WTC11 (cell line): Measurements from ENCODE around the gene TANGO2. TPM values are rescaled to one million over a fixed set of nuclear protein-coding genes. Genes with fewer than 3 reads are reported as not detected.

Experiments
- ATAC-seq: fragments of 200-7000 bp; cut with Tn5 transposase; 2 replicates; pipeline ENCODE4 v1.10.0; 2021; ENCODE audit warnings: mild to moderate bottlenecking, moderate library complexity
- CTCF ChIA-PET: fragments of 300-600 bp; sonication (Branson Sonifier 250); formaldehyde crosslinking; loops from one replicate; lab custom pipeline; 2021; ENCODE audit warnings: antibody characterized with exemption; lab: Charles Lee
- POLR2A ChIA-PET: fragments of 350-600 bp; sonication (Branson Sonifier 250); formaldehyde crosslinking; loops from one replicate; lab custom pipeline; 2021; ENCODE audit warnings: antibody characterized with exemption; lab: Charles Lee
- DNase-seq: peaks from one replicate; pipeline ENCODE4 v3.0.0; 2021; ENCODE audit warnings: low spot score
- H3K27ac Mint-ChIP-seq: 2 replicates; pipeline ENCODE4 v1.8.0; 2021; ENCODE audit warnings: mixed read lengths
- H3K27me3 Mint-ChIP-seq: 2 replicates; pipeline ENCODE4 v1.8.0; 2021; ENCODE audit warnings: low read depth, mild to moderate bottlenecking, moderate library complexity, mixed read lengths
- H3K36me3 Mint-ChIP-seq: 2 replicates; pipeline ENCODE4 v1.8.0; 2021; ENCODE audit warnings: mixed read lengths
- H3K4me1 Mint-ChIP-seq: 2 replicates; pipeline ENCODE4 v1.8.0; 2022; ENCODE audit warnings: mixed read lengths
- H3K4me3 Mint-ChIP-seq: 2 replicates; pipeline ENCODE4 v1.8.0; 2021; ENCODE audit warnings: mild to moderate bottlenecking, moderate library complexity, mixed read lengths
- H3K9me3 Mint-ChIP-seq: 2 replicates; pipeline ENCODE4 v1.8.0; 2021; ENCODE audit warnings: mixed read lengths
- ESRRA ChIP-seq: sonication (generic); formaldehyde crosslinking; IDR thresholded peaks from 2 replicates; pipeline ENCODE4 v1.8.1; 2022; ENCODE audit warnings: mild to moderate bottlenecking, missing genetic modification reagents, borderline replicate concordance
- ETV6 ChIP-seq: sonication (generic); formaldehyde crosslinking; IDR thresholded peaks from 2 replicates; pipeline ENCODE4 v1.8.1; 2022; ENCODE audit warnings: mild to moderate bottlenecking, missing genetic modification reagents
- OVOL2 ChIP-seq: fragments of 250-450 bp; sonication (Bioruptor Pico); IDR thresholded peaks from 2 replicates; pipeline ENCODE4 v1.9.0; 2021; ENCODE audit warnings: mild to moderate bottlenecking, borderline replicate concordance
- ZNF232 ChIP-seq: sonication (generic); formaldehyde crosslinking; IDR thresholded peaks from 2 replicates; pipeline ENCODE4 v1.8.0; 2022; ENCODE audit warnings: mild to moderate bottlenecking, missing genetic modification reagents
- total RNA-seq: library from RNA; stranded (reverse); gene quantifications from 3 replicates; pipeline ENCODE4 v1.2.3, GENCODE V29; 2021
- TF ChIP-seq, protein P1 (sequence below): sonication (generic); formaldehyde crosslinking; IDR thresholded peaks from 2 replicates; pipeline ENCODE4 v1.8.1; 2022; ENCODE audit warnings: mild to moderate bottlenecking, missing genetic modification reagents, moderate library complexity, borderline replicate concordance
- TF ChIP-seq, protein P2 (sequence below): sonication (generic); formaldehyde crosslinking; conservative IDR thresholded peaks from 2 replicates; pipeline ENCODE4 v1.8.1; 2023; ENCODE audit warnings: mild to moderate bottlenecking, low read depth, missing genetic modification reagents, moderate library complexity
- TF ChIP-seq, protein P3 (sequence below): sonication (generic); formaldehyde crosslinking; IDR thresholded peaks from 2 replicates; pipeline ENCODE4 v1.8.1; 2023; ENCODE audit warnings: mild to moderate bottlenecking, missing genetic modification reagents, borderline replicate concordance
- TF ChIP-seq, protein P4 (sequence below): sonication (generic); formaldehyde crosslinking; IDR thresholded peaks from 2 replicates; pipeline ENCODE4 v1.8.1; 2022; ENCODE audit warnings: low read depth, missing genetic modification reagents, borderline replicate concordance
- TF ChIP-seq, protein P5 (sequence below): fragments of 250-450 bp; sonication (Bioruptor Pico); IDR thresholded peaks from 2 replicates; pipeline ENCODE4 v1.9.0; 2021; ENCODE audit warnings: mild to moderate bottlenecking, borderline replicate concordance
- TF ChIP-seq, protein P6 (sequence below): fragments of 250-450 bp; sonication (Bioruptor Pico); IDR thresholded peaks from 2 replicates; pipeline ENCODE4 v1.9.0; 2021; ENCODE audit warnings: mild to moderate bottlenecking
- TF ChIP-seq, protein P7 (sequence below): sonication (generic); formaldehyde crosslinking; IDR thresholded peaks from 2 replicates; pipeline ENCODE4 v1.8.0; 2022; ENCODE audit warnings: mild to moderate bottlenecking, missing genetic modification reagents
- TF ChIP-seq, protein P8 (sequence below): sonication (generic); formaldehyde crosslinking; IDR thresholded peaks from 2 replicates; pipeline ENCODE4 v1.8.1; 2022; ENCODE audit warnings: low read depth, mild to moderate bottlenecking, moderate library complexity, missing genetic modification reagents, borderline replicate concordance

The TANGO2 gene
- total RNA-seq, 1 experiment from 2014 or later = 14.8 TPM

DNA sequence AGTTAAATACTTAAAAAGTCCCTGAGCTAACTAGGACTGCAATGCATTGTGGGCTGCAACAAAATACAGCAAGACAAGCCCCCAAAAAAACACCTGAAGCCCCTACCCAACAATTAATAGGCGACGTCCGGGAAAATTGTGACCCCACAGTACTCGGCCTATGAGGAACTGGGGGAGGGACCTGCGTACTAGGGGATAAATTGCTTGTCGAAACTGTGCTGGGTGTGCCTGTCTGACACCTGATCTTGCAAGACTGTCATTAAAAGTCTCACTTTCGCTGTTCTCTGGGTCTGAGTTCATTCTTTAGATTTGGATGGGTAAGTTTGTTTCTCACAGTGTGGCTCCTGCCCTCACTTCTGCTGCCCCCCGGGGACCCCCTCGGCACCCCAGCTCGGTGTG, 15.2 kb downstream of the TANGO2 start (continued):
- no peak for TF ChIP-seq ETV6 (CRISPR knock-in tag)

DNA sequence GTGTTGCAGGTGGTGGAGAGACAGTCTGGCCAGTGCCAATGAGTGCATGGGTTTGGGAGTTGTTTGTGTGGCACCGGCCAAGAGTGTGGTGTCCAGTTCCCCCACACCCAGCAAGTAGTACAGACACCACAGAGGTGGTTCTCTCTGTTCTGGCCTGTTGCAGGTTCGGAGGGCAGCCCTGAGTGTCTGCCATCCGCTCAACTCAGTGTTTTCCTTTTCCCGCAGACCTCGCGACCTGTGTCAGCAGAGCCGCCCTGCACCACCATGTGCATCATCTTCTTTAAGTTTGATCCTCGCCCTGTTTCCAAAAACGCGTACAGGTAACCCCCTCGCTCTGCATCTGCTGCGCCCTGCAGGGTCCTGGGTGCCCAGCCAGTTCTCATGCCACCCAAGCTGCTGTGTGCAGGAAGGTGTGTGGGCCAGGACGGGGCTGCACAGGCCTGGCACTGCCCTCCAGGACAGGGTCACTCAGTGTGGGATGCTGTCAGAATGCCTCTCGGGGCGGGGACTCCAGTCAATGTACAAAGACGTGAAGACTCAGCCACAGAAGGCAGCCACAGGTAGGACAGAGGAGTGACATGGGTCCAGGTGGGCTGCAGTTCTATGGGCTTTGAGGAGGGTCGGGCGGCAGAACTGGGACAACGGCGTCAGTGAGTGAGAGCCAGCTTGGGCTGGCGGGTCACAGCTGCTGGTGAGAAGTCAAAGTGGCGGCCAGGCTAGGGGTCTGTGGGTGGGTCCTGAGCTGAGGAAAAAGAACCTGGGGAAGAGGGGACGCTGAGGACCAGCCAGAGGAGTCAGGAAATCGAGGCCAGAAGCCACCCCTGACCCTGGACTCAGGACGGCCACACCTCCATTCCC, 15.9 kb downstream of the TANGO2 start:
- no peaks in the 10 kb centered on the region for H3K9me3 Mint-ChIP-seq
- ATAC-seq = no peak
- POLR2A ChIA-PET = no interaction called here
- CTCF ChIA-PET = interaction anchor here (0.6 kb wide), 2 partner anchors 70 to 74 kb away, joined by 3 to 5 read pairs; no protein-coding TSS in a partner anchor
- DNase-seq = no peak
- no peaks in the 10 kb centered on the region for H3K27me3 Mint-ChIP-seq
- no peaks in the 10 kb centered on the region for H3K36me3 Mint-ChIP-seq
- peak overlapping the region; percentile 49; the same call in 1 of the 2 replicates for H3K27ac Mint-ChIP-seq
- 0 out of 2 replicates have a peak, but pooled peaks cover under 1% of the 10 kb centered on the region for H3K4me1 Mint-ChIP-seq
- H3K4me3 Mint-ChIP-seq = no peak overlapping the region
- TF ChIP-seq, protein P1, sequence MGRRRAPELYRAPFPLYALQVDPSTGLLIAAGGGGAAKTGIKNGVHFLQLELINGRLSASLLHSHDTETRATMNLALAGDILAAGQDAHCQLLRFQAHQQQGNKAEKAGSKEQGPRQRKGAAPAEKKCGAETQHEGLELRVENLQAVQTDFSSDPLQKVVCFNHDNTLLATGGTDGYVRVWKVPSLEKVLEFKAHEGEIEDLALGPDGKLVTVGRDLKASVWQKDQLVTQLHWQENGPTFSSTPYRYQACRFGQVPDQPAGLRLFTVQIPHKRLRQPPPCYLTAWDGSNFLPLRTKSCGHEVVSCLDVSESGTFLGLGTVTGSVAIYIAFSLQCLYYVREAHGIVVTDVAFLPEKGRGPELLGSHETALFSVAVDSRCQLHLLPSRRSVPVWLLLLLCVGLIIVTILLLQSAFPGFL (CRISPR knock-in tag) = no peak
- TF ChIP-seq, protein P2, sequence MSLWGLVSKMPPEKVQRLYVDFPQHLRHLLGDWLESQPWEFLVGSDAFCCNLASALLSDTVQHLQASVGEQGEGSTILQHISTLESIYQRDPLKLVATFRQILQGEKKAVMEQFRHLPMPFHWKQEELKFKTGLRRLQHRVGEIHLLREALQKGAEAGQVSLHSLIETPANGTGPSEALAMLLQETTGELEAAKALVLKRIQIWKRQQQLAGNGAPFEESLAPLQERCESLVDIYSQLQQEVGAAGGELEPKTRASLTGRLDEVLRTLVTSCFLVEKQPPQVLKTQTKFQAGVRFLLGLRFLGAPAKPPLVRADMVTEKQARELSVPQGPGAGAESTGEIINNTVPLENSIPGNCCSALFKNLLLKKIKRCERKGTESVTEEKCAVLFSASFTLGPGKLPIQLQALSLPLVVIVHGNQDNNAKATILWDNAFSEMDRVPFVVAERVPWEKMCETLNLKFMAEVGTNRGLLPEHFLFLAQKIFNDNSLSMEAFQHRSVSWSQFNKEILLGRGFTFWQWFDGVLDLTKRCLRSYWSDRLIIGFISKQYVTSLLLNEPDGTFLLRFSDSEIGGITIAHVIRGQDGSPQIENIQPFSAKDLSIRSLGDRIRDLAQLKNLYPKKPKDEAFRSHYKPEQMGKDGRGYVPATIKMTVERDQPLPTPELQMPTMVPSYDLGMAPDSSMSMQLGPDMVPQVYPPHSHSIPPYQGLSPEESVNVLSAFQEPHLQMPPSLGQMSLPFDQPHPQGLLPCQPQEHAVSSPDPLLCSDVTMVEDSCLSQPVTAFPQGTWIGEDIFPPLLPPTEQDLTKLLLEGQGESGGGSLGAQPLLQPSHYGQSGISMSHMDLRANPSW (CRISPR knock-in tag) = no peak
- TF ChIP-seq, protein P3, sequence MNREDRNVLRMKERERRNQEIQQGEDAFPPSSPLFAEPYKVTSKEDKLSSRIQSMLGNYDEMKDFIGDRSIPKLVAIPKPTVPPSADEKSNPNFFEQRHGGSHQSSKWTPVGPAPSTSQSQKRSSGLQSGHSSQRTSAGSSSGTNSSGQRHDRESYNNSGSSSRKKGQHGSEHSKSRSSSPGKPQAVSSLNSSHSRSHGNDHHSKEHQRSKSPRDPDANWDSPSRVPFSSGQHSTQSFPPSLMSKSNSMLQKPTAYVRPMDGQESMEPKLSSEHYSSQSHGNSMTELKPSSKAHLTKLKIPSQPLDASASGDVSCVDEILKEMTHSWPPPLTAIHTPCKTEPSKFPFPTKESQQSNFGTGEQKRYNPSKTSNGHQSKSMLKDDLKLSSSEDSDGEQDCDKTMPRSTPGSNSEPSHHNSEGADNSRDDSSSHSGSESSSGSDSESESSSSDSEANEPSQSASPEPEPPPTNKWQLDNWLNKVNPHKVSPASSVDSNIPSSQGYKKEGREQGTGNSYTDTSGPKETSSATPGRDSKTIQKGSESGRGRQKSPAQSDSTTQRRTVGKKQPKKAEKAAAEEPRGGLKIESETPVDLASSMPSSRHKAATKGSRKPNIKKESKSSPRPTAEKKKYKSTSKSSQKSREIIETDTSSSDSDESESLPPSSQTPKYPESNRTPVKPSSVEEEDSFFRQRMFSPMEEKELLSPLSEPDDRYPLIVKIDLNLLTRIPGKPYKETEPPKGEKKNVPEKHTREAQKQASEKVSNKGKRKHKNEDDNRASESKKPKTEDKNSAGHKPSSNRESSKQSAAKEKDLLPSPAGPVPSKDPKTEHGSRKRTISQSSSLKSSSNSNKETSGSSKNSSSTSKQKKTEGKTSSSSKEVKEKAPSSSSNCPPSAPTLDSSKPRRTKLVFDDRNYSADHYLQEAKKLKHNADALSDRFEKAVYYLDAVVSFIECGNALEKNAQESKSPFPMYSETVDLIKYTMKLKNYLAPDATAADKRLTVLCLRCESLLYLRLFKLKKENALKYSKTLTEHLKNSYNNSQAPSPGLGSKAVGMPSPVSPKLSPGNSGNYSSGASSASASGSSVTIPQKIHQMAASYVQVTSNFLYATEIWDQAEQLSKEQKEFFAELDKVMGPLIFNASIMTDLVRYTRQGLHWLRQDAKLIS (CRISPR knock-in tag) = no peak
- TF ChIP-seq, protein P4, sequence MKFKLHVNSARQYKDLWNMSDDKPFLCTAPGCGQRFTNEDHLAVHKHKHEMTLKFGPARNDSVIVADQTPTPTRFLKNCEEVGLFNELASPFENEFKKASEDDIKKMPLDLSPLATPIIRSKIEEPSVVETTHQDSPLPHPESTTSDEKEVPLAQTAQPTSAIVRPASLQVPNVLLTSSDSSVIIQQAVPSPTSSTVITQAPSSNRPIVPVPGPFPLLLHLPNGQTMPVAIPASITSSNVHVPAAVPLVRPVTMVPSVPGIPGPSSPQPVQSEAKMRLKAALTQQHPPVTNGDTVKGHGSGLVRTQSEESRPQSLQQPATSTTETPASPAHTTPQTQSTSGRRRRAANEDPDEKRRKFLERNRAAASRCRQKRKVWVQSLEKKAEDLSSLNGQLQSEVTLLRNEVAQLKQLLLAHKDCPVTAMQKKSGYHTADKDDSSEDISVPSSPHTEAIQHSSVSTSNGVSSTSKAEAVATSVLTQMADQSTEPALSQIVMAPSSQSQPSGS (CRISPR knock-in tag) = no peak
- TF ChIP-seq, protein P5, sequence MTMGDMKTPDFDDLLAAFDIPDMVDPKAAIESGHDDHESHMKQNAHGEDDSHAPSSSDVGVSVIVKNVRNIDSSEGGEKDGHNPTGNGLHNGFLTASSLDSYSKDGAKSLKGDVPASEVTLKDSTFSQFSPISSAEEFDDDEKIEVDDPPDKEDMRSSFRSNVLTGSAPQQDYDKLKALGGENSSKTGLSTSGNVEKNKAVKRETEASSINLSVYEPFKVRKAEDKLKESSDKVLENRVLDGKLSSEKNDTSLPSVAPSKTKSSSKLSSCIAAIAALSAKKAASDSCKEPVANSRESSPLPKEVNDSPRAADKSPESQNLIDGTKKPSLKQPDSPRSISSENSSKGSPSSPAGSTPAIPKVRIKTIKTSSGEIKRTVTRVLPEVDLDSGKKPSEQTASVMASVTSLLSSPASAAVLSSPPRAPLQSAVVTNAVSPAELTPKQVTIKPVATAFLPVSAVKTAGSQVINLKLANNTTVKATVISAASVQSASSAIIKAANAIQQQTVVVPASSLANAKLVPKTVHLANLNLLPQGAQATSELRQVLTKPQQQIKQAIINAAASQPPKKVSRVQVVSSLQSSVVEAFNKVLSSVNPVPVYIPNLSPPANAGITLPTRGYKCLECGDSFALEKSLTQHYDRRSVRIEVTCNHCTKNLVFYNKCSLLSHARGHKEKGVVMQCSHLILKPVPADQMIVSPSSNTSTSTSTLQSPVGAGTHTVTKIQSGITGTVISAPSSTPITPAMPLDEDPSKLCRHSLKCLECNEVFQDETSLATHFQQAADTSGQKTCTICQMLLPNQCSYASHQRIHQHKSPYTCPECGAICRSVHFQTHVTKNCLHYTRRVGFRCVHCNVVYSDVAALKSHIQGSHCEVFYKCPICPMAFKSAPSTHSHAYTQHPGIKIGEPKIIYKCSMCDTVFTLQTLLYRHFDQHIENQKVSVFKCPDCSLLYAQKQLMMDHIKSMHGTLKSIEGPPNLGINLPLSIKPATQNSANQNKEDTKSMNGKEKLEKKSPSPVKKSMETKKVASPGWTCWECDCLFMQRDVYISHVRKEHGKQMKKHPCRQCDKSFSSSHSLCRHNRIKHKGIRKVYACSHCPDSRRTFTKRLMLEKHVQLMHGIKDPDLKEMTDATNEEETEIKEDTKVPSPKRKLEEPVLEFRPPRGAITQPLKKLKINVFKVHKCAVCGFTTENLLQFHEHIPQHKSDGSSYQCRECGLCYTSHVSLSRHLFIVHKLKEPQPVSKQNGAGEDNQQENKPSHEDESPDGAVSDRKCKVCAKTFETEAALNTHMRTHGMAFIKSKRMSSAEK = no peak
- TF ChIP-seq OVOL2 (CRISPR knock-in tag) = no peak
- TF ChIP-seq, protein P6, sequence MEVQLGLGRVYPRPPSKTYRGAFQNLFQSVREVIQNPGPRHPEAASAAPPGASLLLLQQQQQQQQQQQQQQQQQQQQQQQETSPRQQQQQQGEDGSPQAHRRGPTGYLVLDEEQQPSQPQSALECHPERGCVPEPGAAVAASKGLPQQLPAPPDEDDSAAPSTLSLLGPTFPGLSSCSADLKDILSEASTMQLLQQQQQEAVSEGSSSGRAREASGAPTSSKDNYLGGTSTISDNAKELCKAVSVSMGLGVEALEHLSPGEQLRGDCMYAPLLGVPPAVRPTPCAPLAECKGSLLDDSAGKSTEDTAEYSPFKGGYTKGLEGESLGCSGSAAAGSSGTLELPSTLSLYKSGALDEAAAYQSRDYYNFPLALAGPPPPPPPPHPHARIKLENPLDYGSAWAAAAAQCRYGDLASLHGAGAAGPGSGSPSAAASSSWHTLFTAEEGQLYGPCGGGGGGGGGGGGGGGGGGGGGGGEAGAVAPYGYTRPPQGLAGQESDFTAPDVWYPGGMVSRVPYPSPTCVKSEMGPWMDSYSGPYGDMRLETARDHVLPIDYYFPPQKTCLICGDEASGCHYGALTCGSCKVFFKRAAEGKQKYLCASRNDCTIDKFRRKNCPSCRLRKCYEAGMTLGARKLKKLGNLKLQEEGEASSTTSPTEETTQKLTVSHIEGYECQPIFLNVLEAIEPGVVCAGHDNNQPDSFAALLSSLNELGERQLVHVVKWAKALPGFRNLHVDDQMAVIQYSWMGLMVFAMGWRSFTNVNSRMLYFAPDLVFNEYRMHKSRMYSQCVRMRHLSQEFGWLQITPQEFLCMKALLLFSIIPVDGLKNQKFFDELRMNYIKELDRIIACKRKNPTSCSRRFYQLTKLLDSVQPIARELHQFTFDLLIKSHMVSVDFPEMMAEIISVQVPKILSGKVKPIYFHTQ = no peak
- no peak for TF ChIP-seq ZNF232 (CRISPR knock-in tag)
- TF ChIP-seq, protein P7, sequence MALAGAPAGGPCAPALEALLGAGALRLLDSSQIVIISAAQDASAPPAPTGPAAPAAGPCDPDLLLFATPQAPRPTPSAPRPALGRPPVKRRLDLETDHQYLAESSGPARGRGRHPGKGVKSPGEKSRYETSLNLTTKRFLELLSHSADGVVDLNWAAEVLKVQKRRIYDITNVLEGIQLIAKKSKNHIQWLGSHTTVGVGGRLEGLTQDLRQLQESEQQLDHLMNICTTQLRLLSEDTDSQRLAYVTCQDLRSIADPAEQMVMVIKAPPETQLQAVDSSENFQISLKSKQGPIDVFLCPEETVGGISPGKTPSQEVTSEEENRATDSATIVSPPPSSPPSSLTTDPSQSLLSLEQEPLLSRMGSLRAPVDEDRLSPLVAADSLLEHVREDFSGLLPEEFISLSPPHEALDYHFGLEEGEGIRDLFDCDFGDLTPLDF (CRISPR knock-in tag) = no peak
- no peak for TF ChIP-seq ETV6 (CRISPR knock-in tag)
- TF ChIP-seq ESRRA (CRISPR knock-in tag) = no peak
- TF ChIP-seq, protein P8, sequence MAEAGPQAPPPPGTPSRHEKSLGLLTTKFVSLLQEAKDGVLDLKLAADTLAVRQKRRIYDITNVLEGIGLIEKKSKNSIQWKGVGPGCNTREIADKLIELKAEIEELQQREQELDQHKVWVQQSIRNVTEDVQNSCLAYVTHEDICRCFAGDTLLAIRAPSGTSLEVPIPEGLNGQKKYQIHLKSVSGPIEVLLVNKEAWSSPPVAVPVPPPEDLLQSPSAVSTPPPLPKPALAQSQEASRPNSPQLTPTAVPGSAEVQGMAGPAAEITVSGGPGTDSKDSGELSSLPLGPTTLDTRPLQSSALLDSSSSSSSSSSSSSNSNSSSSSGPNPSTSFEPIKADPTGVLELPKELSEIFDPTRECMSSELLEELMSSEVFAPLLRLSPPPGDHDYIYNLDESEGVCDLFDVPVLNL (CRISPR knock-in tag) = no peak
